A673 (cell line): ENCODE results near the gene LAMA5. TPM values are rescaled to one million over a fixed set of nuclear protein-coding genes. Genes with fewer than 3 reads are reported as not detected.

ENCODE experiments used
- BruUV-seq: library from RNA; stranded (reverse); fragments of 400-500 nt; replicated peaks from 2 replicates; lab custom pipeline; 2021; lab: Mats Ljungman, UMichigan
- CTCF ChIA-PET: fragments of 300-600 bp; sonication (Branson Sonifier 250); formaldehyde crosslinking; loops from one replicate; lab custom pipeline; 2022; ENCODE audit warnings: antibody characterized with exemption; lab: Charles Lee
- POLR2A ChIA-PET: fragments of 300-600 bp; sonication (Branson Sonifier 250); formaldehyde crosslinking; loops from one replicate; lab custom pipeline; 2022; ENCODE audit warnings: antibody characterized with exemption; ENCODE audit not compliant: low non-redundant PET; lab: Charles Lee
- DNase-seq: peaks from one replicate; pipeline ENCODE4 v3.0.0-alpha.2; 2015; ENCODE audit warnings: low spot score
- H3K27ac ChIP-seq: fragments of 200-600 bp; sonication (generic); 2 replicates; pipeline ENCODE4 v1.5.1; 2016; ENCODE audit warnings: mixed run types, low read depth, mild to moderate bottlenecking, mixed read lengths, antibody characterized with exemption, low read length; ENCODE audit not compliant: poor library complexity, severe bottlenecking
- H3K27me3 ChIP-seq: fragments of 200-600 bp; sonication (generic); replicated peaks from 2 replicates; pipeline ENCODE4 v1.6.1; 2017; ENCODE audit warnings: mixed run types, low read depth, mild to moderate bottlenecking, mixed read lengths, antibody characterized with exemption, low read length; ENCODE audit not compliant: insufficient read depth, poor library complexity
- H3K36me3 ChIP-seq: fragments of 200-600 bp; sonication (generic); 2 replicates; pipeline ENCODE4 v1.6.1; 2016; ENCODE audit warnings: mixed run types, mild to moderate bottlenecking, mixed read lengths, antibody characterized with exemption, low read length; ENCODE audit not compliant: insufficient read depth, poor library complexity, severe bottlenecking
- H3K4me1 ChIP-seq: fragments of 200-600 bp; sonication (generic); 2 replicates; pipeline ENCODE4 v1.6.1; 2017; ENCODE audit warnings: mixed run types, mild to moderate bottlenecking, mixed read lengths, antibody characterized with exemption, low read length; ENCODE audit not compliant: insufficient read depth, poor library complexity, severe bottlenecking
- H3K4me3 ChIP-seq: fragments of 200-600 bp; sonication (generic); 2 replicates; pipeline ENCODE4 v1.5.1; 2016; ENCODE audit warnings: low read depth, mixed run types, mild to moderate bottlenecking, mixed read lengths, low read length; ENCODE audit not compliant: poor library complexity, severe bottlenecking
- H3K9me3 ChIP-seq: fragments of 200-600 bp; sonication (generic); 2 replicates; pipeline ENCODE4 v1.6.1; 2016; ENCODE audit warnings: mixed run types, low read depth, mild to moderate bottlenecking, mixed read lengths, antibody characterized with exemption, low read length; ENCODE audit not compliant: poor library complexity, severe bottlenecking
- CTCF ChIP-seq: fragments of 300-800, 200-600 bp; sonication (generic); conservative IDR thresholded peaks from 2 replicates; pipeline ENCODE4 v1.5.1; 2017; ENCODE audit warnings: low read depth, mild to moderate bottlenecking, antibody characterized with exemption, low read length, moderate library complexity, mixed read lengths
- EZH2 ChIP-seq: fragments of 200-600 bp; sonication (generic); IDR thresholded peaks from 2 replicates; pipeline ENCODE4 v1.6.1; 2017; ENCODE audit warnings: borderline replicate concordance, low read depth, mild to moderate bottlenecking, mixed read lengths, antibody characterized with exemption, low read length; ENCODE audit not compliant: poor library complexity, severe bottlenecking
- intact Hi-C: fragments of 100-400 bp; cut with micrococcal nuclease; formaldehyde crosslinking; loops from one replicate; pipeline ENCODE4 v1.10.0; 2022; ENCODE audit not compliant: unreplicated experiment
- total RNA-seq: library from RNA; stranded (reverse); gene quantifications from 2 replicates; pipeline ENCODE4 v1.2.3, GENCODE V29; 2021

Gene LAMA5
- total RNA-seq, 1 experiment from 2014 or later: 4.2 TPM

GRCh38 chr20:62366370-62367135, 559 bp downstream of the LAMA5 start:
- Histone ChIP-seq H3K36me3 (no peaks in the 10 kb centered on the region), H3K27ac (no peak overlapping the region), H3K4me1 (peaks cover 29% of the 10 kb centered on the region), H3K4me3 (peak overlapping the region; percentile 58), H3K9me3 (no peaks in the 10 kb centered on the region), H3K27me3 (peaks cover 23% of the 10 kb centered on the region)
- intact Hi-C loops: no loop called here
- TF ChIP-seq EZH2 (no peak), CTCF (no peak)
- DNase-seq: no peak
- POLR2A ChIA-PET: no interaction called here
- BruUV-seq: no TSS peak
- CTCF ChIA-PET: interaction anchor here (0.9 kb wide), 1 partner anchor 21 kb away, joined by 3 read pairs; the partner anchor contains the start of gene RPS21

- BruUV-seq: no TSS peak
- Histone ChIP-seq H3K27me3 (peaks cover 23% of the 10 kb centered on the region), H3K4me1 (peaks cover 29% of the 10 kb centered on the region), H3K4me3 (peak overlapping the region; percentile 58), H3K9me3 (no peaks in the 10 kb centered on the region), H3K36me3 (no peaks in the 10 kb centered on the region), H3K27ac (no peak overlapping the region)
- no peak for TF ChIP-seq CTCF
- no peak for TF ChIP-seq EZH2
- DNase-seq: peak; percentile 60
- ChIA-PET POLR2A (no interaction called here), CTCF (interaction anchor here (0.5 kb wide), 1 partner anchor 456 kb away, joined by 3 read pairs; no protein-coding TSS in a partner anchor)
- intact Hi-C loops: no loop called here
These were observed 1.2 kb downstream of the LAMA5 start for GRCh38 chr20:62365814-62366369.

GRCh38 chr20:62364911-62365736, 2.0 kb downstream of the LAMA5 start:
- POLR2A ChIA-PET: no interaction called here
- H3K27ac ChIP-seq: no peak overlapping the region
- intact Hi-C loops: no loop called here

More at GRCh38 chr20:62364911-62365736, 2.0 kb downstream of the LAMA5 start:
- no peak for TF ChIP-seq CTCF
- no peak for TF ChIP-seq EZH2
- CTCF ChIA-PET: interaction anchor here (0.5 to 1.0 kb wide), 2 partner anchors 17 to 457 kb away, joined by 3 read pairs; no protein-coding TSS in a partner anchor
- H3K27me3 ChIP-seq: peaks cover 23% of the 10 kb centered on the region
- H3K4me1 ChIP-seq: peaks cover 29% of the 10 kb centered on the region
- no peak for DNase-seq
- BruUV-seq: no TSS peak
- H3K4me3 ChIP-seq: no peak overlapping the region
- H3K9me3 ChIP-seq: no peaks in the 10 kb centered on the region
- H3K36me3 ChIP-seq: no peaks in the 10 kb centered on the region
